ENCODE data around the gene LRRFIP2. TPM values are rescaled to one million over a fixed set of nuclear protein-coding genes. Genes with fewer than 3 reads are reported as not detected.
"Not testable (repeated sequence)": the region's sequence is repeated elsewhere in the genome, so short reads cannot be mapped to it uniquely, and the experiment has no call there.

The LRRFIP2 gene
- total and polyA plus RNA-seq, 9 donors: 26.5 to 43.2 (median 33.7) TPM

DNA sequence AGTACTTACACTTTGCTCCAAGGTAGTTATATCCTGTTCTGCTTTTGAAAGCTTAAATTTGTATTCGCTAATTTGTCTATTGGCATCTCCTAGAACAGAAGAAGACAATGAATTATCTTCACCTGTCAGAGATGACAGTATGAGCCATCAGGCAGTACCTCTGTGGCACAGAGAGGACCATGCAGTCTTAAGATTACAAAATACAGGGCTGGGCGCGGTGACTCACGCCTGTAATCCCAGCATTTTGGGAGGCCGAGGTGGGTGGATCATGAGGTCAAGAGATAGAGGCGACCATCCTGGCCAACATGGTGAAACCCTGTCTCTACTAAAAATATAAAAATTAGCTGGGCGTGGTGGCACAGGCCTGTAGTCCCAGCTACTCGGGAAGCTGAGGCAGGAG is 119.3 kb downstream of the LRRFIP2 start:
- 100% methylated on average over 1 of the region's 8 CpGs for WGBS (ENCODE audit: insufficient coverage)
- peaks cover 46% of the 10 kb centered on the region for H3K36me3 ChIP-seq (ENCODE audit: control insufficient read depth, insufficient read depth, low read length)
- H3K27ac ChIP-seq (ENCODE audit: low read length): peak overlapping the region; percentile 65

DNA sequence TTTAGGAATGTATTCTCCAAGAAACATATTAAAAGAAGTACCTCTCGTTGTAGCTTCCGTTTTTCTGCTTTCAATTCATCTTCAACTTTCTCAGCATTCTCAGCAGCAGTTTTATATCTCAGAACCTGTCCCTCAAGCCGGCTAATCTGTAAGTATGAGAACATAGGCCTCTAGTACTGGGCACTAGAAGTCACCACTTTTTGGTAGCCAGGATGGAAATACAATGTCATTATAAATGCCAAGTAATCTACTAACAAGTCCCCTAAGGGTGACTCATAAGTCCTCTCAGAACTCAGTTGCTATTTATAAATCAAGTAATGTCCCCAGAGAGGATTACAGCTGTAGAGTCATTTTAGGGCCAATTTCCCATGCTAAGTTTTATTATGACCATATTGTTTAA is 120.0 kb downstream of the LRRFIP2 start:
- peak; percentile 93 for DNase-seq
- peak overlapping the region; percentile 65 for H3K27ac ChIP-seq (ENCODE audit: low read length)
- peaks cover 13% of the 10 kb centered on the region for H3K4me1 ChIP-seq (ENCODE audit: control insufficient read depth, insufficient read depth, low read length)
- no peak overlapping the region for H3K4me3 ChIP-seq (ENCODE audit: low read length)
- peaks cover 48% of the 10 kb centered on the region for H3K36me3 ChIP-seq (ENCODE audit: control insufficient read depth, insufficient read depth, low read length)
- no peaks in the 10 kb centered on the region for H3K9me3 ChIP-seq (replicated peaks; ENCODE audit: control insufficient read depth, low read depth, low read length)
- H3K27me3 ChIP-seq (ENCODE audit: control insufficient read depth, insufficient read depth, low read length): no peaks in the 10 kb centered on the region
- no CpG with 5 or more reads among the region's 3 CpGs for WGBS (ENCODE audit: insufficient coverage)

More for the DNA sequence above, 119.3 kb downstream of the LRRFIP2 start:
- H3K9me3 ChIP-seq (replicated peaks; ENCODE audit: control insufficient read depth, low read depth, low read length); H3K27me3 ChIP-seq (ENCODE audit: control insufficient read depth, insufficient read depth, low read length); DNase-seq; H3K4me3 ChIP-seq (ENCODE audit: low read length): not testable (repeated sequence)
- H3K4me1 ChIP-seq (ENCODE audit: control insufficient read depth, insufficient read depth, low read length): peaks cover 10% of the 10 kb centered on the region

DNA sequence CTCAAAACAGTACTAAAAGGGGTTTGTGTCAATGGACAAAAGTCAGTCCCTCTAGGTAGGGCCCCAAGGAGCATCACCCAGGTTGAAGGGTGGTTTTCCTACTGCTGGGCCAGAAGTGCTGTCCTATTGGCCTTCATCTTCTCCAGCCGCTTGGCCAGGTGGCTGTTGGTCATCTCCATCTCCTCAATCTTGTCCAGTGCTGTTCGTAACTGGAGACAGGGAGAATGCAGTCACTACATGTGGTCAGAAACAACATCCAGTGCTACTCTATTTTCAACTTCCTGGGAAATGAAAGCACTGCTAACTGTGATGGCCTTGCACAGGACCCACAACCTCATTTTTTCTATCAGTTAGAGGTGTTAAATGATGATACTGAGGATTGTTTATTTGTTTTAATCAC is 120.6 kb downstream of the LRRFIP2 start:
- Histone ChIP-seq H3K4me3 (ENCODE audit: low read length) (no peak overlapping the region), H3K4me1 (ENCODE audit: control insufficient read depth, insufficient read depth, low read length) (peaks cover 13% of the 10 kb centered on the region), H3K9me3 (replicated peaks; ENCODE audit: control insufficient read depth, low read depth, low read length) (no peaks in the 10 kb centered on the region), H3K36me3 (ENCODE audit: control insufficient read depth, insufficient read depth, low read length) (peaks cover 53% of the 10 kb centered on the region), H3K27me3 (ENCODE audit: control insufficient read depth, insufficient read depth, low read length) (no peaks in the 10 kb centered on the region), H3K27ac (ENCODE audit: low read length) (peak overlapping the region; percentile 65)
- WGBS (ENCODE audit: insufficient coverage): 100% methylated on average over 1 of the region's 2 CpGs
- no peak for DNase-seq

DNA sequence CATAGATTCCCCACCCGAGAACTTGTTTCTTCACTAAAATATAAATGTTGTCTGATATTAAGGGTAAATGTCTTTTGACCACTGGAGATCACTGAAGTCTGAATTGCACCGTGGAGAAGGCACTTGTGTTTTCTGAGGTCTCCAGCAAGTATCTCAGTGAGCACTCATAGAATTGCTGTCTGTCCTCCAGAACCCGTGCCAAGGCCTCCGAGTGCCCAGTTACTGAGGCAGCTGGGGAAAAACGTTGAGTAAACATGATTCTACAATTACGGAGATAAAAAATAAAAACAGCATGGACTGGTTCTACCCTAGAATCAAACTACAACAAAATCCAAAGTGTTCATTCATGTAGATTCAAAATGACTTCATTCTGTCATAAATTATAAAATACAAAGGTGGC is 121.0 kb downstream of the LRRFIP2 start:
- Histone ChIP-seq H3K36me3 (ENCODE audit: control insufficient read depth, insufficient read depth, low read length) (peaks cover 53% of the 10 kb centered on the region), H3K27ac (ENCODE audit: low read length) (peak overlapping the region; percentile 65), H3K4me3 (ENCODE audit: low read length) (no peak overlapping the region), H3K27me3 (ENCODE audit: control insufficient read depth, insufficient read depth, low read length) (no peaks in the 10 kb centered on the region), H3K4me1 (ENCODE audit: control insufficient read depth, insufficient read depth, low read length) (peaks cover 13% of the 10 kb centered on the region), H3K9me3 (replicated peaks; ENCODE audit: control insufficient read depth, low read depth, low read length) (no peaks in the 10 kb centered on the region)
- WGBS (ENCODE audit: insufficient coverage): 33% methylated on average over 1 of the region's 6 CpGs
- DNase-seq: no peak

DNA sequence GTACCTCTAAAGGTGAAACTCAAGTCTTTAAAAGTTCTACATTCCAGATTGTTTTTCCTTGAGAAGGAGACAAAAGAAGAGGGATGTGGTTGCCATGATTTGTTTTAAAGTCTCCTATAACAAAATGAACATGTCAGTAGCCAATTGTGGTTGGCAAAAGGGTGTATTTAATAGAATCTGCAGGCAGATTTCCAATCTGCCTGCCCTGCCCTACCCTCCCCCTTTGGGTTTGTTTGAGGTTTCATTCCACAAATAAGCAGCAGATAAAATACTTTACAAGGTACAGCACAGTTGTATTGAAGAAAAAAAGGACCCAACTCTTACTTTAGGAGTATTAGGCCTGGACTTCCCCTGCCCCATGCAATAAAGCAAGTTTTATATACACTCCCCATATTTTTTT is 121.5 kb downstream of the LRRFIP2 start:
- Histone ChIP-seq H3K27ac (ENCODE audit: low read length) (no peak overlapping the region), H3K4me3 (ENCODE audit: low read length) (no peak overlapping the region), H3K4me1 (ENCODE audit: control insufficient read depth, insufficient read depth, low read length) (peaks cover 13% of the 10 kb centered on the region), H3K36me3 (ENCODE audit: control insufficient read depth, insufficient read depth, low read length) (peaks cover 53% of the 10 kb centered on the region), H3K27me3 (ENCODE audit: control insufficient read depth, insufficient read depth, low read length) (no peaks in the 10 kb centered on the region), H3K9me3 (replicated peaks; ENCODE audit: control insufficient read depth, low read depth, low read length) (no peaks in the 10 kb centered on the region)
- DNase-seq: no peak

DNA sequence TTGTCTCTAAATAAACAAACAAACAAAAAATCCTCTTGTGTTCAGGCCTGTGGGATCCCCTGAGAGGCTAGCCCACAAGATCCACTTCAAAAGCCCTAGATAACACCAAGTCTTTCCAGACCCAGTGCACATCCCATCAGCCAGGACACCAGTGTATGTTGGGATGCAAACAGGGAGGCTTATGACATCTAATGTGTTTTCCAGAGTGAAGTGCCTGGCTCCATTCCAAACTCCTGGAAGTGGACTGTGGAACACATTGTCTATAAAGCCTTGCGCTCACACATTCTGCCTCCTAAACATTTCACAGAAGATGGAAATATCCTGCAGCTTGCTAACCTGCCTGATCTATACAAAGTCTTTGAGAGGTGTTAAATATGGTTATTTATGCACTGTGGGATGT is 124.1 kb downstream of the LRRFIP2 start:
- peaks cover 50% of the 10 kb centered on the region for H3K36me3 ChIP-seq (ENCODE audit: control insufficient read depth, insufficient read depth, low read length)
- WGBS (ENCODE audit: insufficient coverage): no CpG with 5 or more reads among the region's 1 CpG
- no peaks in the 10 kb centered on the region for H3K27me3 ChIP-seq (ENCODE audit: control insufficient read depth, insufficient read depth, low read length)
- no peak overlapping the region for H3K4me3 ChIP-seq (ENCODE audit: low read length)
- H3K9me3 ChIP-seq (replicated peaks; ENCODE audit: control insufficient read depth, low read depth, low read length): no peaks in the 10 kb centered on the region
- H3K4me1 ChIP-seq (ENCODE audit: control insufficient read depth, insufficient read depth, low read length): peaks cover 13% of the 10 kb centered on the region
- peak; percentile 95 for DNase-seq
- H3K27ac ChIP-seq (ENCODE audit: low read length): peak overlapping the region; percentile 60

DNA sequence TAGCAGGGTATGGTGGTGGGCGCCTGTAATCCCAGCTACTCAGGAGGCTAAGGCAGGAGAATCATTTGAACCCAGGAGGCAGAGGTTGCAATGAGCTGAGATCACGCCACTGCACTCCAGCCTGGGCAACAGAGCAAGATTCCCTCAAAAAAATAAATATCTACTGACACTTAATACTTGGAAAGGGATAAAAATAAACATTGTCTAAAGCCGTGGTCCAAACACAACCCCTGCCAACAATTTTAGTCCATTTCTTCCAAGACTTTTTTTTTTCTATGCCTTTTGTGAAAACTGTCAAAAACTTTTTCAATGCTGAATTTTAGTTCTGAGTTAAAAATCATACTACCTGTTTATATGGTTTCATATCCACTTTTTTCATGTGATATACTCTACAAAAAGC is 131.7 kb downstream of the LRRFIP2 start:
- not testable (repeated sequence) for H3K9me3 ChIP-seq (replicated peaks; ENCODE audit: control insufficient read depth, low read depth, low read length); H3K27ac ChIP-seq (ENCODE audit: low read length); H3K4me3 ChIP-seq (ENCODE audit: low read length); H3K27me3 ChIP-seq (ENCODE audit: control insufficient read depth, insufficient read depth, low read length); H3K4me1 ChIP-seq (ENCODE audit: control insufficient read depth, insufficient read depth, low read length)
- WGBS (ENCODE audit: insufficient coverage): no CpG with 5 or more reads among the region's 3 CpGs
- H3K36me3 ChIP-seq (ENCODE audit: control insufficient read depth, insufficient read depth, low read length): peaks cover 40% of the 10 kb centered on the region
- DNase-seq: peak; percentile 67

DNA sequence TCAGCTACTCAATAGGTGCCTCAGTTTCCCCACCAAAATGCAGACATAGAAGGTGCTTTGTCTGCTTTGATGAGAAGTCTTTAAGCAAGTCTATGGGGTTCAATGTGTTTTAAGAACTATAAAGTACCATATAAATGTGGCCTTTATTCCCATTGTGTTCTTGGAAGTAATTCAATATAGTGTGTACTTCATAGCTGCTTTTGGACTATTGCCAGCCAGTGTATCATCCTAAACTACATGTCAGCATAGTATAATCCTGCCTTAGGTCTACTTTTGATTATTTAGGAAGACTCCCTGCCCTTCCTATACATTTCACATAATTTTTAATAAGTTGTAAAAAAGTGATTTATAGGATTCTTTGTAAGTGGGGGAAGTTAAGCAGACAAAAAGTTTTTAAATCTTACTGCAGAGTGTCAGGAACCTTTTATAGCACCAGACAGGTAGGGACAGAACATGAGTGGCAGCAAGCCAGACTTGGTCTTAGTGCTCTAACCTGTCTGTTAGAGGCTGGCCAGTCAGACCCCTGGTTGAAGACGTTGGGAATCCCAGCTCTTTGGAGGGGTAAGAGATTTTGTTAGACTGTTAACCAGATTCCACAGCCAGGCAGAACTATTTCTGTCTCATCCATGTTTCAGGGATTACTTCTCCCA is 132.7 kb downstream of the LRRFIP2 start:
- Histone ChIP-seq H3K36me3 (ENCODE audit: control insufficient read depth, insufficient read depth, low read length) (peaks cover 39% of the 10 kb centered on the region), H3K4me1 (ENCODE audit: control insufficient read depth, insufficient read depth, low read length) (peaks cover 2% of the 10 kb centered on the region), H3K27me3 (ENCODE audit: control insufficient read depth, insufficient read depth, low read length) (no peaks in the 10 kb centered on the region), H3K27ac (ENCODE audit: low read length) (peak overlapping the region; percentile 20), H3K9me3 (replicated peaks; ENCODE audit: control insufficient read depth, low read depth, low read length) (peaks cover 3% of the 10 kb centered on the region), H3K4me3 (ENCODE audit: low read length) (no peak overlapping the region)
- no CpG with 5 or more reads among the region's 1 CpG for WGBS (ENCODE audit: insufficient coverage)
- DNase-seq: peak; percentile 45

DNA sequence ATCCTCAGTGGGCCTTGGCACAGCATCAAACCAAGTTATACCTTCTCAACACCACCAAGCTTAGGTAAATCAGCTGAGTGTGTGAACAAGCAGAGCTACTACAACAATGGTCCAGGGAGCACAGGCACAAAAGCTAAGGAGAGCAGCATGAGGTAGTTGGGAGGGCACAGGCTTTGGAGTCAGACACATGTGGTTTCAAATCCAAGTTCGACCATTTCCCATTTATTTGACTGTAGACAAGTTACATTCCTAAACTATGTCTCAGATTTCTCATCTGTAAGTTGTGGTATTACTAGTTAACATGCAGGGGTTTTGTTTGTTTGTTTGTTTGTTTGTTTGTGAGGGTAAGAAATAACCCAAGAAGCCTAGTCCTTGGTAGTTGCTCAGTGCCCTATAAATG is 134.2 kb downstream of the LRRFIP2 start:
- WGBS (ENCODE audit: insufficient coverage): no CpG with 5 or more reads among the region's 1 CpG
- DNase-seq: no peak
- H3K4me3 ChIP-seq (ENCODE audit: low read length): no peak overlapping the region
- H3K4me1 ChIP-seq (ENCODE audit: control insufficient read depth, insufficient read depth, low read length): peaks cover 2% of the 10 kb centered on the region
- H3K27me3 ChIP-seq (ENCODE audit: control insufficient read depth, insufficient read depth, low read length): no peaks in the 10 kb centered on the region
- peaks cover 53% of the 10 kb centered on the region for H3K36me3 ChIP-seq (ENCODE audit: control insufficient read depth, insufficient read depth, low read length)
- H3K9me3 ChIP-seq (replicated peaks; ENCODE audit: control insufficient read depth, low read depth, low read length): peaks cover 14% of the 10 kb centered on the region
- H3K27ac ChIP-seq (ENCODE audit: low read length): no peak overlapping the region

DNA sequence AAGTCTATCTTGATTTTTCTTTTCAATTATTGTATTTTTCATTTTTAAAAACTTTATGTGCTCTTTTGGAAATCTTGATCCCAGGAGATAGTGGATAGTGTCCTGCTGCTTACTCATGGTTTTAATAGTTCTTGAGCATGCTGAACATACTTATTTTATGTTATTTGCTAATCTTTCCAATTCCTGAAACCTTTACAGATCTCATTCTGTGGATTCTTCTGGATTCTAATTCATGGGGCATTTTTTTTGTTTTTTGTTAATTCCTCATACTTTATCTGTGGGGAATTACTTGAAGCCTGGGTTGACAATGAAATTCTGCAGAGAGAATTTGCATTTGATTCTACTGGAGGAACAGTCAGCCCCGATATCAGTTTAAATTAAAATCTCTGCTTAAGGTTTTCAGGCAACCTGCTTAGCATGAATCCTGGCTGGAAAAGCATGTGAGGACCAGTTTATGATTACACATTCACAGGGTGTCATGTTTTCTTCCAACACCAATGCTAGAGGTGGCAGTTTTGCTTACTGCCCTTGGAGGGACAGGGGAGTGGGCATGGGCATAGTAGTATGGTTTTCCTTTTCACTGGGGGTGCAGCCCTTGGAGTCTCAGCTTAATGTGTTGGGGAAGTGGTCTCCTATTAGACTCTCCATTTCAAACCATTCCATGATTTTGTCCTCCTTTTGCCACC is 135.1 kb downstream of the LRRFIP2 start:
- Histone ChIP-seq H3K27ac (ENCODE audit: low read length) (no peak overlapping the region), H3K36me3 (ENCODE audit: control insufficient read depth, insufficient read depth, low read length) (peaks cover 56% of the 10 kb centered on the region)
- WGBS (ENCODE audit: insufficient coverage): no CpG with 5 or more reads among the region's 1 CpG

More for the DNA sequence above, 135.1 kb downstream of the LRRFIP2 start:
- Histone ChIP-seq H3K27me3 (ENCODE audit: control insufficient read depth, insufficient read depth, low read length) (no peaks in the 10 kb centered on the region), H3K4me3 (ENCODE audit: low read length) (no peak overlapping the region), H3K4me1 (ENCODE audit: control insufficient read depth, insufficient read depth, low read length) (peaks cover 2% of the 10 kb centered on the region), H3K9me3 (replicated peaks; ENCODE audit: control insufficient read depth, low read depth, low read length) (peaks cover 15% of the 10 kb centered on the region)
- no peak for DNase-seq

Measured in muscle of leg (tissue), 11 donors.